ENCODE results near the gene CDH8.

CDH8 gene, protein sequence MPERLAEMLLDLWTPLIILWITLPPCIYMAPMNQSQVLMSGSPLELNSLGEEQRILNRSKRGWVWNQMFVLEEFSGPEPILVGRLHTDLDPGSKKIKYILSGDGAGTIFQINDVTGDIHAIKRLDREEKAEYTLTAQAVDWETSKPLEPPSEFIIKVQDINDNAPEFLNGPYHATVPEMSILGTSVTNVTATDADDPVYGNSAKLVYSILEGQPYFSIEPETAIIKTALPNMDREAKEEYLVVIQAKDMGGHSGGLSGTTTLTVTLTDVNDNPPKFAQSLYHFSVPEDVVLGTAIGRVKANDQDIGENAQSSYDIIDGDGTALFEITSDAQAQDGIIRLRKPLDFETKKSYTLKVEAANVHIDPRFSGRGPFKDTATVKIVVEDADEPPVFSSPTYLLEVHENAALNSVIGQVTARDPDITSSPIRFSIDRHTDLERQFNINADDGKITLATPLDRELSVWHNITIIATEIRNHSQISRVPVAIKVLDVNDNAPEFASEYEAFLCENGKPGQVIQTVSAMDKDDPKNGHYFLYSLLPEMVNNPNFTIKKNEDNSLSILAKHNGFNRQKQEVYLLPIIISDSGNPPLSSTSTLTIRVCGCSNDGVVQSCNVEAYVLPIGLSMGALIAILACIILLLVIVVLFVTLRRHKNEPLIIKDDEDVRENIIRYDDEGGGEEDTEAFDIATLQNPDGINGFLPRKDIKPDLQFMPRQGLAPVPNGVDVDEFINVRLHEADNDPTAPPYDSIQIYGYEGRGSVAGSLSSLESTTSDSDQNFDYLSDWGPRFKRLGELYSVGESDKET

DNA sequence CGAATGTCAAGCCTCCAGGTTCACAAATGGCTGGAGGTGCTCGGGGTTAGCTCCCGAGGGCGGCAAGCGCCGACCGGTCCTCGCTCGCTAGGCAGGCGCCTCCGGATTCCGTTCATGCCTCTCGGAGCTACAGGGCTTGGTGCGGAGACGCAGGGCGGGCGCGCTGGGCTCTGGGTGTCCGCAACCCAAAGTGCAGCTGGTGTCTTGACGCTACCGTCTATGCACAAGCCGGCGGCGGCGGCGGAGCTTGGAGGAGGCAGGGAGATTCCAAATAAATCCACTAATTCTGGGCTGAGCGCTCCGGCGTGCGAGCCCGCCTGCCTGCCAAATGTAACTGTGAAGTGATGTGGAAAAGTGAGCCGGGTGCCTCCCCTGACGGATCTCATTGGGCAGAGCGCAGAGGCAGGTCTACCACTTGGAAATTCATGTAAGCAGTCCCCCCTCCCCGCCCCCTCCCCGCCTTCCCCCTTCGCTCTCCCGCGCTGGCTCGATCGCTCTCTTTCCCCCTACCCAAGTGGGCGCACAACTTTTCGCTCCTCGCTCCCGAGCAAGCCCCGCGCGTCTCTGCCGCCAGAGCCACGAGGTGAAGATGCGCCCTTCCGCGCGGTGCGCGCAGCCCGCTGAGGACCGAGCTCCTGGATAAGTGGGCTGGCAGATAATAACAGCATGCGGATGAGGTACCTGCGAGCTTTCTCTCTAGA lies at the start of gene CDH8:
CDH8 (minus strand) TSS at position 338 of the 701 bp plus-strand sequence. CDS start 15,035 bp downstream, outside the sequence.
- H3K9ac ChIP-seq (ENCODE audit: low read length), result no peak within 1 kb of the TSS
- H3K4me3 ChIP-seq (ENCODE audit: low read length), result peak within 1 kb of the TSS; percentile 53
- H3K36me3 ChIP-seq (ENCODE audit: control insufficient read depth, low read depth, low read length), result no peaks in the 10 kb centered on the region
- H3K27ac ChIP-seq (ENCODE audit: low read length), result no peak within 1 kb of the TSS
- peaks cover 74% of the 10 kb centered on the region for H3K27me3 ChIP-seq (ENCODE audit: control insufficient read depth, insufficient read depth, low read length)
- peaks cover 33% of the 10 kb centered on the region for H3K4me1 ChIP-seq (ENCODE audit: control insufficient read depth, low read depth, low read length)
- H3K9me3 ChIP-seq (ENCODE audit: control insufficient read depth, low read depth, low read length), result no peaks in the 10 kb centered on the region

DNA sequence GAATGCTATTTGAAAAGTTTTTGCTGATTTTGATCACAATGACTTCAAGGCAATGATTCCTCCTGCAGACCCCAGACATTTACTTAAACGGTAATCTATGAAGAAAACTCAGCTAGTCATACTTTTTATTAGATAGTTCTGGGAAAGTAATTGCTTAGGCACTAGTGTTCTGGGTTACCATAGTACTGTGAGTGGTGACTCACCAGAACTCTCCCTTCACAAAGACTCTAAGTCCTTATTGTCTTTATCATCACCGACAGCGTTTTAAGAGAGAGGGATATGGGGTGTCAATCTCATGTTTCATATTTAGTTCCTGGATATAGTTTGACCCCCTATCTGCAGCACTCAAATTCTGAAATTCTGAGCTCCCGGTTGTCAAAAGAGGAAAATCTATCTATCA lies 43.0 kb upstream of the CDH8 start:
- no peaks in the 10 kb centered on the region for H3K9me3 ChIP-seq (ENCODE audit: control insufficient read depth, low read depth, low read length)
- no peaks in the 10 kb centered on the region for H3K36me3 ChIP-seq (ENCODE audit: control insufficient read depth, low read depth, low read length)
- H3K4me3 ChIP-seq (ENCODE audit: low read length), result no peak overlapping the region
- no peak overlapping the region for H3K27ac ChIP-seq (ENCODE audit: low read length)
- H3K9ac ChIP-seq (ENCODE audit: low read length), result no peak overlapping the region
- no peaks in the 10 kb centered on the region for H3K27me3 ChIP-seq (ENCODE audit: control insufficient read depth, insufficient read depth, low read length)
- H3K4me1 ChIP-seq (ENCODE audit: control insufficient read depth, low read depth, low read length), result peaks cover 4% of the 10 kb centered on the region

DNA sequence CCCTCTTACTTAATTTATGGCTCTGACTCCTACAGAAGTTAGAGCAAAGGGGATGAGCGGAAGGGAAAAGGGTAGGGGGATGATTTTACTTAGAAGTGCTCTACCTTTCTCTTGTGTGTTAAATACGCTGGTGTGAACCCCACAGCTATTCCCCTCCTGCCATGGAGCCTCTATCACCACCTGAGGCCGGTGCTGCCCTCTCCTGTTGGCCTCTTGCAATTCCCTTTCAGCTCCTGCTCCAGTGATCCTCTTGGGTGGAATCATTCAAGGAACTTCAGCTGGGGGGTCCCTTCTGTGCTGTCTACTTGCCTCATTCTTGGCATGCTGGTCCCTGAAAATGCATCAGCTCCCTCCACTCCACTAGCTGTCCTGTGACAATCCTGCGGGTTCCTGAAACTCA lies 41.8 kb upstream of the CDH8 start:
- H3K27me3 ChIP-seq (ENCODE audit: control insufficient read depth, insufficient read depth, low read length), result no peaks in the 10 kb centered on the region
- H3K9me3 ChIP-seq (ENCODE audit: control insufficient read depth, low read depth, low read length), result no peaks in the 10 kb centered on the region
- peaks cover 4% of the 10 kb centered on the region for H3K4me1 ChIP-seq (ENCODE audit: control insufficient read depth, low read depth, low read length)
- no peak overlapping the region for H3K27ac ChIP-seq (ENCODE audit: low read length)
- H3K9ac ChIP-seq (ENCODE audit: low read length), result no peak overlapping the region
- no peak overlapping the region for H3K4me3 ChIP-seq (ENCODE audit: low read length)
- H3K36me3 ChIP-seq (ENCODE audit: control insufficient read depth, low read depth, low read length), result no peaks in the 10 kb centered on the region

DNA sequence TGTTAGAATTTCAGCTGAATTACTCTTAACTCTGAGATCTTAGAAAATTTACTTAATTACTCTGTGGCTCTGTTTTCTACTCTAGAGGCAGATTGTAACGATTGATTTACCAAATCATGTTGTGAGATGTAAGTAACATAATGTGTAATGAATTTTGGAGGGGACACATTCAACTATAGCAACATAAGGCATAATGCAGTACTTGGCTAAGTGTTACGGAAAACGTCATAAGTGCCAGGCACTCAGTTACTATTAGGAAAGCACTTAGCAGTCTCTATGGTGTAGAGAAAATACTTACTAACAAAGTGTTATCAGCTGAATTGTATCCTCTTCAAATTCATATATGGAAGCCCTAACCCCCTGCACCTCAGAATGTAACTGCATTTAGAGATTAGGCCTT lies 40.6 kb upstream of the CDH8 start:
- Histone ChIP-seq H3K27me3 (ENCODE audit: control insufficient read depth, insufficient read depth, low read length) (no peaks in the 10 kb centered on the region), H3K4me1 (ENCODE audit: control insufficient read depth, low read depth, low read length) (peaks cover 4% of the 10 kb centered on the region), H3K4me3 (ENCODE audit: low read length) (no peak overlapping the region), H3K27ac (ENCODE audit: low read length) (no peak overlapping the region), H3K9ac (ENCODE audit: low read length) (no peak overlapping the region), H3K9me3 (ENCODE audit: control insufficient read depth, low read depth, low read length) (no peaks in the 10 kb centered on the region), H3K36me3 (ENCODE audit: control insufficient read depth, low read depth, low read length) (no peaks in the 10 kb centered on the region)

DNA sequence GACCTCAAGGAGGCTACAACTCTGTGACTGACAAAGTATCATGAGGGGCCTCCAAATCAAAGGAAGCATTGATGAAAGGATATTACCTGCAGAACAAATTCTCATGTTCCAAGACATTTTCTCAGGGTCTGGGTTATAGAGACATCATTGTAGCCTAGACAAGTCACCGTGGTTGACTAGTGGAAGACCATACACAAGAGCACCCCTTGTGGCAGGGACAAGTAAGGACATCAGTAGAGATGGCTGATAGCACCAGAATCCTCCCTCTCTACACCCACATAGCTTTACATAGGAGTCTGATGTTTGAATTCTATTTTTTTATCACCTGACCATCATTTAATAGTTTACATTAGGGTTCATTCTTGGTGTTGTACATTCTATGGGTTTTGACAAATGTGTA lies 32.5 kb upstream of the CDH8 start:
- Histone ChIP-seq H3K9ac (ENCODE audit: low read length) (no peak overlapping the region), H3K9me3 (ENCODE audit: control insufficient read depth, low read depth, low read length) (no peaks in the 10 kb centered on the region), H3K27me3 (ENCODE audit: control insufficient read depth, insufficient read depth, low read length) (no peaks in the 10 kb centered on the region), H3K36me3 (ENCODE audit: control insufficient read depth, low read depth, low read length) (no peaks in the 10 kb centered on the region), H3K4me3 (ENCODE audit: low read length) (no peak overlapping the region), H3K4me1 (ENCODE audit: control insufficient read depth, low read depth, low read length) (peaks cover 10% of the 10 kb centered on the region), H3K27ac (ENCODE audit: low read length) (no peak overlapping the region)

DNA sequence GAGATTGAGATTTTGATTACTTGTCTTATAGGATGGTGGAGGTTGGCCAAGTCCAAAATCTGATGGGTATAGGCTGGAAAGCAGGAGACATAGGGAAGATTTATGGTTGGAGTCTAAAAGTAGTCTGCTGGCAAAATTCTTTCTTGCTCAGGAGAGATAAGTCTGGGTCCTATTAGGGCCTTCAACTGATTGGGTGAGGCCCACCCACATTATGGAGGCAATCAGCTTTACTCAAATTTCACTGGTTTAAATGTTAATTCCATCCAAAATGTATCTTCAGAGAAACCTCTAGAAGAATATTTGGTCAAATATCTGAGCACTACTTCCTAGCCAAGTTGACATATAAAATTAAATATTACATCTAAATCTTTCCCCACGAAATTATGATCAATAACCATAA lies 31.7 kb upstream of the CDH8 start:
- H3K9ac ChIP-seq (ENCODE audit: low read length), result no peak overlapping the region
- peaks cover 18% of the 10 kb centered on the region for H3K4me1 ChIP-seq (ENCODE audit: control insufficient read depth, low read depth, low read length)
- no peaks in the 10 kb centered on the region for H3K36me3 ChIP-seq (ENCODE audit: control insufficient read depth, low read depth, low read length)
- H3K9me3 ChIP-seq (ENCODE audit: control insufficient read depth, low read depth, low read length), result no peaks in the 10 kb centered on the region
- no peak overlapping the region for H3K27ac ChIP-seq (ENCODE audit: low read length)
- H3K4me3 ChIP-seq (ENCODE audit: low read length), result no peak overlapping the region
- H3K27me3 ChIP-seq (ENCODE audit: control insufficient read depth, insufficient read depth, low read length), result no peaks in the 10 kb centered on the region

DNA sequence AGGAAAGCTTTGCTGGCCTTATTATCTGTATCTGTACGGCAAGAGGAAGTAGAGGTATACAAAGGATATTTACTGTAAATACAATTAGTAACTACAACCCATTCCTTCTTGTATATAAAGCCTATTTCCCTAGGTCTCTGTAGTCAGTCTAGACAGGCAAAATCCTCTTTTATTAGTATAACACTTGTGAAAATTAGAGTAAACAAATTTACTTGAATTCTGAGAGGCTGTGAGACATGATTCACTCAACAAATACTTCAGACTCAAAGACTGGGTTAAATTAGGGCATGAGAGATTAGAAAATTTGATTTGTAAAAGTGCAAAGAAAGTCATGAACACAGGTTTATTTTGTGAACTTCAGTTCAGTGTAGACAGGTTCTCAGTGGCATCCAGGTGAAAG lies 30.9 kb upstream of the CDH8 start:
- H3K4me3 ChIP-seq (ENCODE audit: low read length), result no peak overlapping the region
- no peak overlapping the region for H3K27ac ChIP-seq (ENCODE audit: low read length)
- H3K27me3 ChIP-seq (ENCODE audit: control insufficient read depth, insufficient read depth, low read length), result no peaks in the 10 kb centered on the region
- no peaks in the 10 kb centered on the region for H3K9me3 ChIP-seq (ENCODE audit: control insufficient read depth, low read depth, low read length)
- no peaks in the 10 kb centered on the region for H3K36me3 ChIP-seq (ENCODE audit: control insufficient read depth, low read depth, low read length)
- H3K4me1 ChIP-seq (ENCODE audit: control insufficient read depth, low read depth, low read length), result peaks cover 18% of the 10 kb centered on the region
- no peak overlapping the region for H3K9ac ChIP-seq (ENCODE audit: low read length)

DNA sequence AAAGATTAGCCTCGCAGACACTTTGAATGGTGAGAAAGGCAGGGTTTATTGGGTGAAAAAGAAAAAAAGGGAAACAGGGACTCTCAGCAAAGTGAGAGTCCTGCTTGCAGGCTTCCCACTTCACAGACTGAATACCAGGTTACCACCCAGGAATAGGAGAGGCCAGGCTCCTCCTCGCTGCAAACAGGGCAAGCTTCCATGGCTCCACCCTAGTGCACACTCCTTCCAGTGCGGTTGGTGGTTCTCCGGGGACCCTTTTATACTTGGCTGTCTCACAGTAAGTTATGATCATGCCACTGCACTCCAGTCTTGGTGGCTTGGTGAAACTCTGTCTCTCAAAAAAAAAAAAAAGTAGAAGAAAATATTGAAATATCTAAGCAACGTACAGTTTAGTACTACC lies 30.5 kb upstream of the CDH8 start:
- no peak overlapping the region for H3K4me3 ChIP-seq (ENCODE audit: low read length)
- H3K9me3 ChIP-seq (ENCODE audit: control insufficient read depth, low read depth, low read length), result no peaks in the 10 kb centered on the region
- peaks cover 18% of the 10 kb centered on the region for H3K4me1 ChIP-seq (ENCODE audit: control insufficient read depth, low read depth, low read length)
- no peaks in the 10 kb centered on the region for H3K36me3 ChIP-seq (ENCODE audit: control insufficient read depth, low read depth, low read length)
- H3K27me3 ChIP-seq (ENCODE audit: control insufficient read depth, insufficient read depth, low read length), result no peaks in the 10 kb centered on the region
- no peak overlapping the region for H3K9ac ChIP-seq (ENCODE audit: low read length)
- H3K27ac ChIP-seq (ENCODE audit: low read length), result no peak overlapping the region

DNA sequence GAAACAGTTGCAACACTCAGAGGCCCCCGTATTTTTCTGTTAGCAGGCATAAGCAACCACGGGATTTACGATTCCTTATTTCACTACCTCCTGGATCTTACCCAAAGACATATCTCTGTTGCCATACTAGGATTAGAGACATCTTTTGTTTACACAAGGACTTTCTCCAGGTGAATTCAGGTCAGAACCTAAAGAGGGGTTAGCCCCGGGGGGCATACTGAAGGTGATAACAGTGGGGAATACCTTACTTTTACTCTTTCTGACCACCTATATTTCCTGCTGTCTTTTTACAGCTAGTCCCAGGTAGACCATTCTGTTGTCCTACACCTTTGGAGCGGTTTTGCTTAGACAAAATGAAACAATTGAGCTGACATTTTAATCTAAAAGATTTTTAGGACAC lies 27.9 kb upstream of the CDH8 start:
- no peak overlapping the region for H3K9ac ChIP-seq (ENCODE audit: low read length)
- no peaks in the 10 kb centered on the region for H3K9me3 ChIP-seq (ENCODE audit: control insufficient read depth, low read depth, low read length)
- peaks cover 18% of the 10 kb centered on the region for H3K4me1 ChIP-seq (ENCODE audit: control insufficient read depth, low read depth, low read length)
- H3K27ac ChIP-seq (ENCODE audit: low read length), result no peak overlapping the region
- no peak overlapping the region for H3K4me3 ChIP-seq (ENCODE audit: low read length)
- H3K27me3 ChIP-seq (ENCODE audit: control insufficient read depth, insufficient read depth, low read length), result no peaks in the 10 kb centered on the region
- no peaks in the 10 kb centered on the region for H3K36me3 ChIP-seq (ENCODE audit: control insufficient read depth, low read depth, low read length)

DNA sequence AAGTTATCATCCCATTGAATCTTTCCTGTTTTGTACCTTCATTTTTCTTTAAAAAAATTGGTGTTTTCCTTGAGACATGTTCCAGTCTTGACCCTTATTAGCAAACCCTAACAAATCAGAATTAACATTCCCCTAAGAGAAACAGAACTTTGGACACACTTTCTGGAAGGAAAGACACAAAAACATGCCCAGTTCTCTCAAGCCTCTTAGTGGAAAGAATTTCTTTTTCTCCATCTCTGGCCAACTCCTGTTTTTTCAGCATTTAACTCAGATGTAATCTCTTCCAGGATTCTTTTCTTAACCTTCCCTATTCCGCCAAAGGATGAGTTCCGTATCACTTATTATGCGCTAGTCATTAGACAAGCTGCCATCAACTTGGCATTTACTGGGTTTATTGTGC lies 23.9 kb upstream of the CDH8 start:
- Histone ChIP-seq H3K4me1 (ENCODE audit: control insufficient read depth, low read depth, low read length) (peaks cover 33% of the 10 kb centered on the region), H3K27ac (ENCODE audit: low read length) (no peak overlapping the region), H3K4me3 (ENCODE audit: low read length) (no peak overlapping the region), H3K9ac (ENCODE audit: low read length) (no peak overlapping the region), H3K27me3 (ENCODE audit: control insufficient read depth, insufficient read depth, low read length) (no peaks in the 10 kb centered on the region), H3K36me3 (ENCODE audit: control insufficient read depth, low read depth, low read length) (no peaks in the 10 kb centered on the region), H3K9me3 (ENCODE audit: control insufficient read depth, low read depth, low read length) (no peaks in the 10 kb centered on the region)

DNA sequence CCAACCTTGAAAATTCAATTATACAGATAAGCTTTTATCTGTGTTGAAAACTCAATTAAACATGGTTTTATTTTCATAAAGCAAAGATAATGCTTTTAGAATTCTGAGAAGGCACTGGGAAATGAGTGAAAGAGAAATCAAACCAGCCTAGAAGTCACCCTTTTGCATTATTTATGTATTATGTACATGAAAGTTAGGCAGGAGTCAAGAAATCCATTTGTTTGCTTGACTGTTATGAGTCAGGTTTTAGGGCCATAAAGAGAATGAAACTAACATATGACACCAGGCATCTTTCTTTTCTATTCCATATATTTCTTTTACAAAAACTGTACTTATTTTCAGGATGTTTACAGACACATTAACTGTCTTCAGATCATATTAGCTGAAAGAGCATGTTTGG lies 23.3 kb upstream of the CDH8 start:
- Histone ChIP-seq H3K9ac (ENCODE audit: low read length) (no peak overlapping the region), H3K36me3 (ENCODE audit: control insufficient read depth, low read depth, low read length) (no peaks in the 10 kb centered on the region), H3K9me3 (ENCODE audit: control insufficient read depth, low read depth, low read length) (no peaks in the 10 kb centered on the region), H3K4me1 (ENCODE audit: control insufficient read depth, low read depth, low read length) (peaks cover 31% of the 10 kb centered on the region), H3K4me3 (ENCODE audit: low read length) (no peak overlapping the region), H3K27ac (ENCODE audit: low read length) (no peak overlapping the region), H3K27me3 (ENCODE audit: control insufficient read depth, insufficient read depth, low read length) (no peaks in the 10 kb centered on the region)
